Activated T-helper 17 cell treated with anti-CD3 and anti-CD28 coated beads, Interleukin-2, amount 50 U/mL, for 72 hours (primary cell): ENCODE results near the gene MRPL53. TPM values are rescaled to one million over a fixed set of nuclear protein-coding genes. Genes with fewer than 3 reads are reported as not detected.
A peak's percentile ranks its signal among the peaks of the same experiment; 100 is the strongest.
"Not testable (repeated sequence)": the region's sequence is repeated elsewhere in the genome, so short reads cannot be mapped to it uniquely, and the experiment has no call there.

ENCODE experiments used
- ATAC-seq: fragments of 150-1000 bp; cut with Tn5 transposase; replicated peaks from 2 replicates; pipeline ENCODE4 v1.10.0; 2021; ENCODE audit warnings: mild to moderate bottlenecking, moderate library complexity
- H3K27ac Mint-ChIP-seq: one replicate; pipeline ENCODE4 v1.8.0; 2022; ENCODE audit warnings: mixed read lengths
- H3K27me3 Mint-ChIP-seq: one replicate; pipeline ENCODE4 v1.8.0; 2022; ENCODE audit warnings: mixed read lengths
- H3K36me3 Mint-ChIP-seq: one replicate; pipeline ENCODE4 v1.8.0; 2022; ENCODE audit warnings: low read depth, mild to moderate bottlenecking, mixed read lengths
- H3K4me1 Mint-ChIP-seq: one replicate; pipeline ENCODE4 v1.8.0; 2022; ENCODE audit warnings: mixed read lengths
- H3K4me3 Mint-ChIP-seq: one replicate; pipeline ENCODE4 v1.8.0; 2022; ENCODE audit warnings: mild to moderate bottlenecking, mixed read lengths
- H3K9me3 Mint-ChIP-seq: one replicate; pipeline ENCODE4 v1.8.0; 2022; ENCODE audit warnings: mixed read lengths
- total RNA-seq, 2 donors: library from RNA; stranded (reverse); gene quantifications; one replicate each; pipeline ENCODE4 v1.2.3, GENCODE V29; 2022

Gene MRPL53
- total RNA-seq, 2 donors from 2014 or later: 83.8 to 91.2 TPM

DNA sequence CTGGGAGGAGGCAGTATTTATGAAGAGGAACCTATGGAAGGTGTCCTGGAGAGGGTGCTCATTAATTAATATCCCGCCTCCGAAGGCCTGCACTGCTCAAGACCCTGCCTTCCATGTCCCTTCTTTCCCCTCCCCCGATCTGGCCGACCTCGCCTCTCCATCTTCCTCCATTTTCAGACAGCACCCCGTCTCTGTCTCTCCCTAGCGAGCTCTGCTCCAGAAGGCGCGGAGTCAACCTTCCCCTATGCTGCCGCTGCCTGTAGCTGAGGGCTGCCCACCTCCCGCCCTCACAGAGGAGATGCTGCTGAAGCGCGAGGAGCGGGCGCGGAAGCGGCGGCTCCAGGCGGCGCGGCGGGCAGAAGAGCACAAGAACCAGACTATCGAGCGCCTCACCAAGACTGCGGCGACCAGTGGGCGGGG is 15.3 kb downstream of the MRPL53 start:
- Mint-ChIP-seq H3K4me3 (peak overlapping the region; percentile 100), H3K27ac (peak overlapping the region; percentile 99), H3K36me3 (peaks cover 51% of the 10 kb centered on the region), H3K4me1 (peaks cover 46% of the 10 kb centered on the region), H3K9me3 (no peaks in the 10 kb centered on the region), H3K27me3 (no peaks in the 10 kb centered on the region)
- ATAC-seq: no peak

DNA sequence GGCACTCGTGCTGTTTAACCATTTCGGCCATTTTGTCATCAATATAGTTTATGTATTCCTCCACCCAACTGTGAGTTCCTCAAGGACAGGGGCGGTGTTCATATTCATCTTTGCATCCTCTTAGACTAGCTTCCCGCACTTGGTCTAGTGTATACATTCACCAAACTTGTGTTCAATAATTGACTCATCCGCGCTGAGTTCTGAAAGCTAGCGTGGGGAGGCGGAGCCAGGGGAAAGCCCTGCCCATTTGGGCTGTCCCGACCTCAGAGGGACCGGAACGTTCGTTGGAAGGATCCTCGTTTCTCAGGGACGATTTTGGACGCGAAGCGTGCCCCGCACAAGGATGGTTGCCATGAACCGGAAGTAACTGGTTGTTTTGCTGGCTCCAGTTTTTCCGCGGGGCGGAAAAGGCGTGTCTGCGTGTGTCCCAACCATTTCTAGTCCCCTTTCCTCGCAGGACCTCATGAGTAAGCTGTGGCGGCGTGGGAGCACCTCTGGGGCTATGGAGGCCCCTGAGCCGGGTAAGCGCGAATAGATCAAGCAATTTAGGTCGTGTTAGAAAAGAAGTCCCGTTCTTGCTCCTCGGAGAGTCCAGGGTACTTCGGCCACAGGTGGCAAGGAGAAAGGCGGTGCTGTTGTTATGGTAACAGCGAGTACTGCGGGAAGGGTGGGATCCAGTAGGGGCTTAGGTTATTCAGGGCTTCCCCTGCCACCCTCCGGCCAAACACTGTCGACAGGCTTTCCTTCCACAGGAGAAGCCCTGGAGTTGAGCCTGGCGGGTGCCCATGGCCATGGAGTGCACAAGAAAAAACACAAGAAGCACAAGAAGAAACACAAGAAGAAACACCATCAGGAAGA is 17.6 kb downstream of the MRPL53 start, which contains the start of gene INO80B:
Gene INO80B, plus strand, starts transcription at position 434 of the 858 bp plus-strand sequence. Its CDS starts 30 bp downstream, at position 464.
- peak within 1 kb of the TSS; percentile 99 for H3K27ac Mint-ChIP-seq
- H3K4me3 Mint-ChIP-seq: peak within 1 kb of the TSS; percentile 100
- H3K9me3 Mint-ChIP-seq: no peaks in the 10 kb centered on the region
- peaks cover 41% of the 10 kb centered on the region for H3K36me3 Mint-ChIP-seq
- ATAC-seq: peak; percentile 65
- no peaks in the 10 kb centered on the region for H3K27me3 Mint-ChIP-seq
- peaks cover 46% of the 10 kb centered on the region for H3K4me1 Mint-ChIP-seq

DNA sequence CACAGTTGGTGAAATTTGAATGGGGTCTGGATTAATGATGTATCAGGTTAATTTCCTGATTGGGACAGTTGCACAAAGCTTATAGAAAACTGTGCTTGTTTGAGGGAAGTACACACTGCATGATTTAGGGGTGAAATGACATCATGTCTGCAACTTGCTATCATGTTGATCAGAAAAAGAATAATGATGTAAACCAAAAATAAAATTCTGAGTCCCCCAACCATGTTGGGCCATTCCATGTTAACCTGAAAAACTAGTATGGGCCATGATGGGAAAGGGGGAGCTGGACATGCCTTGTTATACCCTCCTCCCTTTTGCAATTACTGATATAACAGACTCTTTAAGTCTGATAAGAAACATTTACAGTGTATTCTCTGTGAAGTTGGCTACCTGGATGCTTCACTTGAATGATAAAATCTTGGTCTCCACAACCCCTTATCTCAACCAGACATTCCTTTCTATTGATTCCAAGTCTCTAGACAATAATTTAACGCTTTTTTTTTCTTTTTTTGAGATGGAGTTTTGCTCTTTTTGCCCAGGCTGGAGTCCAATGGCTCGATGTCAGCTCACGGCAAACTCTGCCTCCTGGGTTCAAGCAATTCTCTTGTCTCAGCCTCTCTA is 21.8 kb downstream of the MRPL53 start:
- no peak overlapping the region for H3K27ac Mint-ChIP-seq
- no peak for ATAC-seq
- peaks cover 13% of the 10 kb centered on the region for H3K36me3 Mint-ChIP-seq
- no peaks in the 10 kb centered on the region for H3K27me3 Mint-ChIP-seq
- no peaks in the 10 kb centered on the region for H3K9me3 Mint-ChIP-seq
- H3K4me1 Mint-ChIP-seq: peaks cover 20% of the 10 kb centered on the region
- no peak overlapping the region for H3K4me3 Mint-ChIP-seq

DNA sequence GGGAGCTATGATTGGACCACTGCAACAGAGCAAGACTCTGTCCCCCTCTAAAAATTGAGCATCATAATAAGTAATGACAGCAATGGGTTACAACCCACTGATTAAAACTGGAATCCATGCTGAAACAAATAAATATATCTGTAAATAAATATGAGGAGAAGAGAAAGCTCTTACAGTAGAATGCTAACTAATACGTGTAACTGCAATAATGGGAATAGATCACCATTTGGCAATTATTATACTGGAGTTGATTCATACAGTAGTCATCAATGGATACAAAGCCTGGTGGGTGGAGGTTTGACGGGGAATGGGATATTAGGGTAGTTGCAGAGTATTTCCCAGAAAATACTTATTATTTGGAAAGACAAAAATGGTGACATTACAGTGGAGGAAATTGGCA is 23.7 kb downstream of the MRPL53 start:
- Mint-ChIP-seq H3K36me3 (no peaks in the 10 kb centered on the region), H3K4me3 (no peak overlapping the region), H3K4me1 (peaks cover 5% of the 10 kb centered on the region), H3K9me3 (no peaks in the 10 kb centered on the region), H3K27ac (no peak overlapping the region), H3K27me3 (no peaks in the 10 kb centered on the region)
- no peak for ATAC-seq

DNA sequence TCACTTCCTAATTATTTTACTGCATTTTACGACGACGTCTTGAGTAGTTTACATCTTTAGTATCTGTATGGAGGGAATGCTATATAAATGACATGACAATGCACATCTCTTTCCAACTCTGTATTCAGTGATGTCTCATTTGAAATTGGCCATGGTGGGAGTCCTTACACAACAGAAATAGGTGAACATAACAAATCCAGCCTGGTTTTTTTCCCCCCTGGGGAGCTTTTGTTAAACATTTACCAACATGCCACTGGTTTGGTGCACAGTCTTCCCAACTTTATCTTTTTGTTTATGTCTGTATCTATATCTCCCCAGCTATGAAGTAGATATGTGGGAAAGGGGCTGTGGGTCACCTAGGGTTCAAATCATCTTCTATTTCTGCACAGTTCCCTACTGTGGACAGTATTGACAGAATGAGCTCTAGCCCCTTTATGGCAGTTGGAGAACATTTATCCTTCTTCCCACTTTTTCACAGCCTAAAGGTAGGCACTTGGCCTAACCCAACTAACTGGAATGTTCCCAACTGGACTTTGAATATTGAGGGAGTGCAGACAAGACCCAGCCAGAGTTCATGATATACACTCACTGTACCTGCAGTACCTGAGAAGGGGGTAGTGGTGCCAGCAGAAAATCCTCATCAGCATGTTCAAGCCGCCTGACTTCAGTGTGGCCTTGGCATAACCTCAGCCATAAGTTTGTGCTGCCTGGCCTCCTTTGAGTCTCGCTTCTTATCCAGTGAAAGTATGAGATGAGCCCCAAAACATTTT is 25.1 kb downstream of the MRPL53 start:
- Mint-ChIP-seq H3K9me3 (no peaks in the 10 kb centered on the region), H3K36me3 (no peaks in the 10 kb centered on the region), H3K4me1 (no peaks in the 10 kb centered on the region), H3K27me3 (peaks cover 1% of the 10 kb centered on the region), H3K4me3 (no peak overlapping the region), H3K27ac (no peak overlapping the region)
- ATAC-seq: no peak

DNA sequence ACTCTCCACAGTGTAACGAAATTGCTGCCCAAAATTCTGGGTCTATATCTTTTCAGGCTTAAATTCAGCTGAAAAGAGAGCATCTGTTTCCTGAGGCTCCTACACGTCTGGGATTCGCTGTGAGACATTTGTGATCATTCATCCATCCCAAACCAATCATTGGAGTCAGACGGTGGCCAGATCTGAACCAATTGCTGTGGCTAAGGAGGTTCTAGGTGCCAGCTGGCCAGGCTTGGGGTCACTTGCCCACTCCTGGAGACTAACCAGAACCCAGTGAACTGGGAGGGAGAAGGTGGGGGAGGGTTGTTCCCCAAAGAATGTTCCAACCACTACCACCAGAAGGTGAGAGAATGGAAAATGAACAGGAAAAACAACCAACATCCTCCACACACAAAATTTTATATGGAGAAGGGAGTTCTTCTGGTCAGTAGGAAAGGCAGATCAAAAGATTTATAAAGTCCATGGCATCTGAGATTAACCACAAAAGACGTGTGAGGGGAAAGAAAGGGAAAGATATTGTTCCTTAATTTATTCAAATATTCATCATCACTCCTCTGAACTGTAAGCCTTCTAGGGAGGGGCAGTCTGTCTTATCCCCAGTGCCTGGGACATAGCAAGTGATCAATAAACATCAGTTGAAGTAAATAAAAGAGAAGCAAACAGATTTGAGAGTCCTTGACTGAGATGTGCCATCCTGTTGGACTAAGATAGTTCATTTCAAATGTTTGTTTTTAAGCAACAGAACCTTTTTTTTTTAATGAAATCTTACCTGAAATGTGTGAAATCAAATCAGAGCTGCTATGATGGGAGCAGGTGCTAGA is 27.8 kb downstream of the MRPL53 start:
- H3K27ac Mint-ChIP-seq: no peak overlapping the region
- H3K27me3 Mint-ChIP-seq: peaks cover 8% of the 10 kb centered on the region
- no peaks in the 10 kb centered on the region for H3K4me1 Mint-ChIP-seq
- no peak overlapping the region for H3K4me3 Mint-ChIP-seq
- H3K36me3 Mint-ChIP-seq: no peaks in the 10 kb centered on the region
- H3K9me3 Mint-ChIP-seq: no peaks in the 10 kb centered on the region
- no peak for ATAC-seq

DNA sequence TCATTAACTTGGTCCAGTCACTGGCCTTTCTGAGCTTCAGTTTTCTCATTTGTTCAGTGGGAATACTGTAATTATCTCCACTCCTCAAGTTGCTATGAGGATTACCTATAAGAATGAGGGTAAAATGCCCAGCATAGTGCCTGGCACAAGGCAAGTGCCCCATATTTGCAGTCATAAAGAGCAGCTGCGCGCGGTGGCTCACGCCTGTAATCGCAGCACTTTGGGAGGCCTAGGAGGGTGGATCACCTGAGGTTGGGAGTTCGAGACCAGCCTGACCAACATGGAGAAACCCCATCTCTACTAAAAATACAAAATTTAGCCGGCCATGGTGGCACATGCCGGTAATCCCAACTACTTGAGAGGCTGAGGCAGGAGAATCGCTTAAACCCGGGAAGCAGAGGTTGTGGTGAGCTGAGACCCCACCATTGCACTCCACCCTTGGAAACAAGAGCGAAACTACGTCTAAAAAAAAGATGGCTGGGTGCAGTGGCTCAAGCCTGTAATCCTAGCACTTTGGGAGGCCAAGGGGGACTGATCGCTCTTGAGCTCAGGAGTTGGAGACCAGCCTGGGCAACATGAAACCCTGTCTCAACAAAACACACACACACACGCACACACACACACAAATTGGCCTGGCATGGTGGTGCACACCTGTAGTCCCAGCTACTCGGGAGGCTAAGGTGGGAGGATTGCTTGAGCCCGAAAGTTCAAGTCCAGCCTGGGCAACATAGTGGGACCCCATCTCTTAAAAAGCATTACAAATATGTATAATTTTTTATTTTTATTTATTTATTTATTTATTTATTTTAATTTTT is 29.8 kb downstream of the MRPL53 start:
- H3K4me3 Mint-ChIP-seq: peak overlapping the region; percentile 74
- H3K27ac Mint-ChIP-seq, H3K36me3 Mint-ChIP-seq, H3K4me1 Mint-ChIP-seq, ATAC-seq, H3K9me3 Mint-ChIP-seq: not testable (repeated sequence)
- peaks cover 19% of the 10 kb centered on the region for H3K27me3 Mint-ChIP-seq

DNA sequence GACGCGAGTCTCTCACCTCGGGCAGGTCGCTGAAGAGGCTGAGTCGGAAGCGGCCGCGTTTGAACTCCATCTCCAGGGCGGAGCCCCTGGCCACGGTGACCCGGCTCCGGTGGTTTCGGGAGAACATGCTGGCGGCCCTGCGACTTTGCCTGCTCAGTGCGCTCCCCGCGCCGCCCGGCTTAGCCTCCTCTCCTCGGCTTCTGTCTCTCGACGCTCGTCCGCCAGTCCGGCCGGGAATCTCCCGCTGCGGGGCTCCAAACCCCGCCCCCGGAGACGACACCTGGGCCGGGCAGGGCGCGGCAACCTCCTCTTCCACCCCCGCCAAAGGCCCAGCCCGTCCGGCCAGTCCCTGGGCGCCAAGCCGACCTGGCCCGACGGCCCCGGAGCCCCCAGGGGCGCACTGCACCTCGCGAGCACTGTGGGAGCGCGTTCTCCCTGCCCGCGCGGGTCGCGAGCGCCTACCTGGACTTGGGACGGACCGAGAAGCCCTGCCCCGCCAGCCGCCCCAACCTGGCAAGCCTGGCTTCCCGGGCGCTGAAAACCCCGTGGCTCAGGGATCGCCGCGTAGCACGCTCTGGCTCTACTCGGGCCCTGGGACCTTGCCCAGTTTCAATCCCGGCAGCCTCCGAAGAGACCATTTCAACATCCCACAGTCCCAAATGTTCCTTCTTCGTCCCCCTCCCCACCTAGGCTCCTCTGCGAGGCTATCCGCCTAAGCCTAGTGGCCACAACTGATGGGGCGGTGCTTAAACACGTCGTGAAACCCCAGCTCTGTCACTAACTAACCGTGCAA is 30.6 kb downstream of the MRPL53 start, which contains the start of gene RTKN:
Gene RTKN, minus strand, starts transcription at position 248 of the 793 bp plus-strand sequence. Its CDS starts 121 bp downstream, at position 127.
- ATAC-seq: peak; percentile 64
- Mint-ChIP-seq H3K27ac (no peak within 1 kb of the TSS), H3K9me3 (no peaks in the 10 kb centered on the region), H3K4me3 (peak within 1 kb of the TSS; percentile 74), H3K36me3 (no peaks in the 10 kb centered on the region), H3K27me3 (peaks cover 19% of the 10 kb centered on the region), H3K4me1 (no peaks in the 10 kb centered on the region)

DNA sequence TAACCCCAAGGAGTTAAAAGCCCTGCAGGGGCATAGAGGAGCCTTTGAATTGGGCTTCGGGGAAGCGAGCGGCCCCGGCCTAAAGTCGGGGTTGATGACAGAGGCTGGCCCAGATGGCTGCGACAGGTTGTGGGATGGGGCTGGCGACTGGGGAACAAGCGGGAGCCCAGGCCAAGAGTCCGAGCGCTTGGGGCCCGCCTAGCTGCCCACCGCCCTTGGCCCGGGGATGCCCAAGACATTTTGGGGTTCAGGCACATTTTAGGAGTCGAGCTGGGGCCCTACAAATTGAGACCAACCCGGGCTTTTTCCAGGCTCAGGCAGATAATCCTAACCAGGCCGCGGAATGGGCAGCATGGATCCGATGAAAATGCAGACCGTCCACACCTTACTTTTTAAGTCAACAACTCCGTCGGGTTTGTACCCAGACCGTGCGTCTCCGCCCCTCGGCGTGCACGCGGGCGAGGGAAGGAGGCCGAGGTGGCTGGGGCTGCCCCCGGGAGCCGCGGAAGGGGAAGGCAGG is 31.2 kb downstream of the MRPL53 start:
- Mint-ChIP-seq H3K4me3 (peak overlapping the region; percentile 74), H3K9me3 (no peaks in the 10 kb centered on the region), H3K36me3 (no peaks in the 10 kb centered on the region), H3K27ac (no peak overlapping the region), H3K27me3 (peaks cover 19% of the 10 kb centered on the region), H3K4me1 (no peaks in the 10 kb centered on the region)
- ATAC-seq: no peak

DNA sequence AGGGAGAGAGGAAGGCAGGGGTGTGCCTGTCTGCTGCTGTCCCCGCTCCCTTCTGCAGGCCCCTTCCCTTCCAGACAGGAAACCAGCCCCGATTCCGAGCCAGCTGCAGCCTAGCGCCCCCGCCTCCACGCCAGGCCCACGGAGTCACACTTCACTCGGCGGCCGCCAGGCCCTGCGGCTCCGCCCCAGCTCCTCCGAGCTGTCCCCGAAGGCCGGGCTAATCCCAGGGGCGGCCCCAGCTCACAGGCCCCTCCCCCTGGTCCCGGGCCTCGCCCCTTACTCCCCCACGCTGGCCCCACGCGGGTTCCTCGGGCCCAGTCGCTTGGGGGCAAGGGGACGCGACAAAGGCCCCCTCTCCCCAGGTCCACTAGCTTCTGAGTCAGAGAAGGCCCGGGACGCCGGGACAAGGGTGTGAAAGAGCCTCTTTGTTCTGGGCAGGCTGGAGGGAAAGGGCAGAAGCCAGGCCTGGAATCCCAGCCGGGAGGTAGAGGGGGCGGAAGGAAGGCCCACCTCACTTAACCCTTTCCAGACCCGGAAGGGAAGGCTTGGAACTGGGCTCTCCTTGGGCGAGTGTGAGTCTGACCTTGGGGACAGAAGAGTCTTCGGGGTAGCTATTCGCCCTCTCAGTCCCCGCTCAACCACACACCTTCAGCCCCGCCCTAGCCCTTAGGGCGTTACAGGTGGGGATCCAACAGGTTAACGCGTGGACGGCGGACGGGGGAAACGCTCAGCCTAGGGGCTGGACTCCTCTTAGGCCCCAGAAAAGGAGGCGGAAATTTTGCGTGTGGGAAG is 31.9 kb downstream of the MRPL53 start:
- H3K27ac Mint-ChIP-seq: no peak overlapping the region
- peaks cover 19% of the 10 kb centered on the region for H3K27me3 Mint-ChIP-seq
- no peaks in the 10 kb centered on the region for H3K36me3 Mint-ChIP-seq
- no peaks in the 10 kb centered on the region for H3K9me3 Mint-ChIP-seq
- peak; percentile 77 for ATAC-seq
- H3K4me3 Mint-ChIP-seq: peak overlapping the region; percentile 74
- no peaks in the 10 kb centered on the region for H3K4me1 Mint-ChIP-seq

DNA sequence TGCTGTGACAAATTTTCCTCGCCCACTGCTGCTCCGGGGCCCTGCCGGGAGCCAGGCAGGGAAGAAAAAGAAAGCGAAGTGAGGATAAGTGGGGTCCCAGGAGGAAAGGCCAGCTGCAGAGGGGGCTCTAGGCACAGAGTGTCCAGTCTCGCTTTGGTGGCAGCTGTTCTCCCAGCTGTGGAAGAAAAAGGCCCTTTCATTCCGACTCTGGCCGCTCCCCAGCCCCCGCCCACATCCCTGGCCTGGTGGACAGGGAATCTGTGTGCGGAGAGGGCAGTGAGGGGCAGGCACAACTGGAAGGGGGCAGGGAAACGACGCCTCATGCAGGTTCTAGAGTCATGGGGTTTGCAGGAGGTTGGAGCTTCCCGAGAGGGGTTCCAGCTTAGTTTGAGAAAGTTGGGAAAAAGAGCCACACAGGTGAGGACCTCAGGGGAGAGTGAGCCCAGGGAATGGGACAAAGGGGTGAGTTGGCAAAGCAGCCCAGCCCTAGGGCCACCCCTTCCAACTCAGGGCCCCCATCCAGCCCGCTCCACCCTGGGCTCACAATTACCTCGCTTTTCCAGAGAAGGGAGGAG is 32.6 kb downstream of the MRPL53 start:
- H3K27ac Mint-ChIP-seq: no peak overlapping the region
- peak overlapping the region; percentile 23 for H3K4me3 Mint-ChIP-seq
- ATAC-seq: no peak
- H3K9me3 Mint-ChIP-seq: no peaks in the 10 kb centered on the region
- peaks cover 19% of the 10 kb centered on the region for H3K27me3 Mint-ChIP-seq
- H3K4me1 Mint-ChIP-seq: no peaks in the 10 kb centered on the region
- H3K36me3 Mint-ChIP-seq: no peaks in the 10 kb centered on the region
